Mesodermal cell (in vitro differentiated cells): ENCODE data around the gene KATNB1.
"Not testable (repeated sequence)": the region's sequence is repeated elsewhere in the genome, so short reads cannot be mapped to it uniquely, and the experiment has no call there.

Experiments
- H3K27ac ChIP-seq: 2 replicates; pipeline ENCODE4 v1.7.0; 2013; ENCODE audit warnings: mild to moderate bottlenecking, low read depth, low read length, moderate library complexity; ENCODE audit not compliant: severe bottlenecking
- H3K36me3 ChIP-seq: 2 replicates; pipeline ENCODE4 v1.7.1; 2013; ENCODE audit warnings: mild to moderate bottlenecking, low read length, moderate library complexity; ENCODE audit not compliant: control insufficient read depth, insufficient read depth
- H3K4me1 ChIP-seq: one replicate; pipeline ENCODE4 v1.7.1; 2013; ENCODE audit warnings: mild to moderate bottlenecking, low read length; ENCODE audit not compliant: insufficient read depth, control insufficient read depth, poor library complexity, severe bottlenecking
- H3K4me3 ChIP-seq: 2 replicates; pipeline ENCODE4 v1.7.0; 2013; ENCODE audit warnings: low read length, control low read depth, mild to moderate bottlenecking; ENCODE audit not compliant: insufficient read depth, poor library complexity, severe bottlenecking; ENCODE audit errors: extremely low read depth
- H3K9me3 ChIP-seq: 2 replicates; pipeline ENCODE4 v1.7.1; 2013; ENCODE audit warnings: mild to moderate bottlenecking, low read length, moderate library complexity; ENCODE audit not compliant: control insufficient read depth
- WGBS, 2 experiments: methylation state at CpG; one replicate each; pipeline ENCODE4 v1.1.5; 2013; ENCODE audit warnings: missing lambda C conversion rate in 2 of 2; ENCODE audit not compliant: insufficient coverage in 2 of 2; 5-methylcytosine and 5-hydroxymethylcytosine counted together

KATNB1 gene

GRCh38 chr16:57785924-57786323 lies 50.4 kb downstream of the KATNB1 start:
- Histone ChIP-seq H3K36me3 (peaks cover 88% of the 10 kb centered on the region), H3K4me3 (no peak overlapping the region), H3K4me1 (no peaks in the 10 kb centered on the region), H3K9me3 (no peaks in the 10 kb centered on the region), H3K27ac (no peak overlapping the region)
- WGBS, 2 experiments, result 92 to 98% methylated on average over 6 of the region's 8 CpGs

GRCh38 chr16:57786632-57787518 lies 51.3 kb downstream of the KATNB1 start:
- whole genome bisulfite sequencing, 2 experiments, result 84 to 89% methylated on average over 20 to 23 of the region's 26 CpGs
- Histone ChIP-seq H3K27ac (no peak overlapping the region), H3K4me1 (no peaks in the 10 kb centered on the region), H3K4me3 (no peak overlapping the region), H3K36me3 (peaks cover 88% of the 10 kb centered on the region), H3K9me3 (no peaks in the 10 kb centered on the region)

GRCh38 chr16:57787519-57787905 lies 51.9 kb downstream of the KATNB1 start:
- WGBS, 2 experiments, result 80 to 84% methylated on average over 6 to 8 of the region's 8 CpGs
- Histone ChIP-seq H3K4me1 (no peaks in the 10 kb centered on the region), H3K4me3 (no peak overlapping the region), H3K36me3 (peaks cover 88% of the 10 kb centered on the region), H3K9me3 (no peaks in the 10 kb centered on the region), H3K27ac (no peak overlapping the region)

GRCh38 chr16:57788252-57788841 lies 52.8 kb downstream of the KATNB1 start:
- H3K36me3 ChIP-seq, result peaks cover 87% of the 10 kb centered on the region
- 85 to 90% methylated on average over 11 to 15 of the region's 17 CpGs for WGBS, 2 experiments

GRCh38 chr16:57788951-57789350 lies 53.4 kb downstream of the KATNB1 start:
- Histone ChIP-seq H3K4me3 (no peak overlapping the region), H3K4me1 (no peaks in the 10 kb centered on the region), H3K27ac (no peak overlapping the region), H3K9me3 (no peaks in the 10 kb centered on the region), H3K36me3 (peaks cover 87% of the 10 kb centered on the region)
- WGBS, 2 experiments, result 92 to 96% methylated on average over 11 to 12 of the region's 12 CpGs

More at GRCh38 chr16:57788252-57788841, 52.8 kb downstream of the KATNB1 start:
- Histone ChIP-seq H3K4me3 (no peak overlapping the region), H3K4me1 (no peaks in the 10 kb centered on the region), H3K27ac (no peak overlapping the region), H3K9me3 (no peaks in the 10 kb centered on the region)

GRCh38 chr16:57791195-57791892 lies 55.8 kb downstream of the KATNB1 start:
- WGBS, 2 experiments, result 95 to 96% methylated on average over 11 of the region's 13 CpGs
- Histone ChIP-seq H3K27ac (no peak overlapping the region), H3K4me1 (no peaks in the 10 kb centered on the region), H3K36me3 (peaks cover 86% of the 10 kb centered on the region), H3K4me3 (no peak overlapping the region), H3K9me3 (no peaks in the 10 kb centered on the region)

GRCh38 chr16:57791893-57792461 lies 56.4 kb downstream of the KATNB1 start:
- Histone ChIP-seq H3K27ac (no peak overlapping the region), H3K36me3 (peaks cover 88% of the 10 kb centered on the region)
- WGBS, 2 experiments, result 89 to 96% methylated on average over 3 to 7 of the region's 8 CpGs

GRCh38 chr16:57794849-57795430 lies 59.4 kb downstream of the KATNB1 start:
- WGBS, 2 experiments, result 93 to 95% methylated on average over 17 to 18 of the region's 18 CpGs
- no peak overlapping the region for H3K4me3 ChIP-seq
- no peak overlapping the region for H3K27ac ChIP-seq
- peaks cover 30% of the 10 kb centered on the region for H3K4me1 ChIP-seq
- H3K9me3 ChIP-seq, result no peaks in the 10 kb centered on the region
- H3K36me3 ChIP-seq, result peaks cover 68% of the 10 kb centered on the region

More at GRCh38 chr16:57791893-57792461, 56.4 kb downstream of the KATNB1 start:
- Histone ChIP-seq H3K4me1 (no peaks in the 10 kb centered on the region), H3K9me3 (no peaks in the 10 kb centered on the region), H3K4me3 (no peak overlapping the region)

GRCh38 chr16:57795431-57795878 lies 59.9 kb downstream of the KATNB1 start:
- Histone ChIP-seq H3K36me3 (peaks cover 63% of the 10 kb centered on the region), H3K4me3 (no peak overlapping the region), H3K27ac (no peak overlapping the region), H3K4me1 (peaks cover 35% of the 10 kb centered on the region), H3K9me3 (no peaks in the 10 kb centered on the region)
- 59 to 62% methylated on average over 6 to 7 of the region's 9 CpGs for WGBS, 2 experiments

- H3K36me3 ChIP-seq, result peaks cover 57% of the 10 kb centered on the region
- 91 to 92% methylated on average over 3 to 5 of the region's 5 CpGs for WGBS, 2 experiments
- peaks cover 40% of the 10 kb centered on the region for H3K4me1 ChIP-seq
- H3K4me3 ChIP-seq, H3K9me3 ChIP-seq, H3K27ac ChIP-seq: not testable (repeated sequence)
Observed at GRCh38 chr16:57796014-57796413, 60.4 kb downstream of the KATNB1 start.
